Gastrocnemius medialis (tissue), 4 donors: ENCODE data around the gene BCAS4.

ENCODE experiments used
- POLR2A ChIP-seq, 2 donors: fragments of 450-650 bp; IDR thresholded peaks; one replicate each; pipeline ENCODE4 v1.6.1; 2017; ENCODE audit warnings: antibody characterized with exemption in 2 of 2, mild to moderate bottlenecking in 2 of 2, moderate library complexity in 2 of 2
- TF ChIP-seq, protein P1 (sequence below), 5 experiments: fragments of 450-650 bp in 3 of 5; fragments of 200-600 bp in 2 of 5; sonication (generic) in 2 of 5; IDR thresholded peaks in 4 of 5; conservative IDR thresholded peaks in 1 of 5; 1 replicate in 4 of 5; 2 replicates in 1 of 5; pipeline ENCODE4 v1.5.1; 2016 to 2019; ENCODE audit warnings: antibody characterized with exemption in 5 of 5, mild to moderate bottlenecking in 3 of 5, moderate library complexity in 3 of 5

- TF ChIP-seq POLR2A (IDR thresholded peaks at IDR 0.05), result no peak
- TF ChIP-seq, protein P1, sequence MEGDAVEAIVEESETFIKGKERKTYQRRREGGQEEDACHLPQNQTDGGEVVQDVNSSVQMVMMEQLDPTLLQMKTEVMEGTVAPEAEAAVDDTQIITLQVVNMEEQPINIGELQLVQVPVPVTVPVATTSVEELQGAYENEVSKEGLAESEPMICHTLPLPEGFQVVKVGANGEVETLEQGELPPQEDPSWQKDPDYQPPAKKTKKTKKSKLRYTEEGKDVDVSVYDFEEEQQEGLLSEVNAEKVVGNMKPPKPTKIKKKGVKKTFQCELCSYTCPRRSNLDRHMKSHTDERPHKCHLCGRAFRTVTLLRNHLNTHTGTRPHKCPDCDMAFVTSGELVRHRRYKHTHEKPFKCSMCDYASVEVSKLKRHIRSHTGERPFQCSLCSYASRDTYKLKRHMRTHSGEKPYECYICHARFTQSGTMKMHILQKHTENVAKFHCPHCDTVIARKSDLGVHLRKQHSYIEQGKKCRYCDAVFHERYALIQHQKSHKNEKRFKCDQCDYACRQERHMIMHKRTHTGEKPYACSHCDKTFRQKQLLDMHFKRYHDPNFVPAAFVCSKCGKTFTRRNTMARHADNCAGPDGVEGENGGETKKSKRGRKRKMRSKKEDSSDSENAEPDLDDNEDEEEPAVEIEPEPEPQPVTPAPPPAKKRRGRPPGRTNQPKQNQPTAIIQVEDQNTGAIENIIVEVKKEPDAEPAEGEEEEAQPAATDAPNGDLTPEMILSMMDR (IDR thresholded peaks at IDR 0.05 in 4 of 5, conservative IDR thresholded peaks at IDR 0.05 in 1 of 5), result no peak
These were observed 127.1 kb downstream of the BCAS4 start for GRCh38 chr20:50921803-50922501.
